Activated T-cell treated with anti-CD3 and anti-CD28 coated beads, Interleukin-2, amount 50 U/mL, for 1 hour (primary cell): Measurements from ENCODE around the gene TBK1.

ENCODE experiments used
- DNase-seq: peaks from one replicate; pipeline ENCODE4 v3.0.0-alpha.2; 2020

Gene TBK1

DNA sequence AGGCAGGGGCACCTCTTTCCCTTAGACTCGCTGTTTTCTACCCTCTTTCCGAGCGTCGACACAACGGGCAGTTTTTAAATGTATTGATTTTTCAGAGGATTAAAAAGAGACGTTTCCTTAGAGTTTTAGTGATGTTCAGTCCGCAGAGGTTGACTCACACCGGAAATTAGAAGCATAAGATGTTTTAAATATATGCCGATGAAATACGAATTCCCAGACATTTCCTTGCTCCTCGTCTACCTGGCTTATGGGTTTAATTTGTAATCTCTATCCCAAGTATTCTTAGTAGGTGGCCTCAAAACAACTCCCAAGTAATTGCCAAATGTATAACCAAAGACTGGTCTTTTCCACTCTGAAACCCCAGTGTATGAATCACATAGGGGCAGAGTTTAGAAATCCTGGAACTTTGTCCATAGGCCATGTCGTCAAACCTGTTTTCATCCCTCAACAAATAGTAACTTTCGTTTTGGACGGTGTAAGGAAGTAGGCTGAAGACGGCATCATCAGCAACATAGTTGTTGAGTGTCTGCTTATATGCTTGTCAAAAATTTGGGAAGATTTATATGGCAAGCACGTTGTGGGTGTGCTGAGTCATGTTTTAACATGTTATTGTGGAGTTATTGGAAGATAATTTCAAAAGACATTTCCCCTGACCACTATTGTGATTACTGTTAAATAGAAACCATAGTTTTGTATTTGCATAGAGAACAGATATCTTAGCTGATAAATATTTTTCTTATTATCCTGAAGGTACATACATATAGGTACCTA, 824 bp downstream of the TBK1 start:
- no peak for DNase-seq

DNA sequence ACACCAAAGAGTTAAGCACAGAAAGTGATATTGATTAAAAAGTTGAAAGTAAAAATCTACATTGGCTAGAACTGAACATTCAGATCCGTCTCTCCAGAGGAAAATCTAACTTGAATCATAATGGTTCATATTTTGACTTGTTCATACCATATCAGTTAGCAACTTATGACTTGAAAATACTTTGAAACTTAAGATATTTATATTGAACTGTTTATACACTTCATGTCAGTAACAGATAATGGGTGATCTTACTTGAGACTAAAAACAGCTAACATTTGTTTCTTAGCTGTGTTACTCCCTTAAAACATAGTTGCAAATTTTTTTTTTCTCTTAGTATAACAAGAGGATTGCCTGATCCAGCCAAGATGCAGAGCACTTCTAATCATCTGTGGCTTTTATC, 3.6 kb downstream of the TBK1 start:
- DNase-seq: no peak

DNA sequence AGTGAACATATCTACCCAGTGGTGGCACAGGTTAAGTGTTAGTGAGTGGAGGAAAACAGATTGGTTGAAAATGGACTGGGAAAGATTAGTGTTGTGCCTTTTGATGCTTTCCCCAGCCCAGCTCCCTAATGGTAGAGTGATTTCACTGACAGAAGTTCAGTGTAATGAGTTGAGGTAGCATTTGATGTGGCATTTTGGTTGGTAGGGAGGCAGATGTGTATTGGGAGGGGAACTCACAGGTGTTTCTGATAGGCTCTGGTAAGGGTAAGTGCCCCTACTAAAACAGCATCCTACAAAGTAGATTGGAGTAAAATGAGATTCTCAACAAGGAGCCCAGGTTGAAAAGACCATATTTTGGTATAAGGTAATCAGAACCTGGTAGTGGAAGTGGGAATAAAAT, 4.2 kb downstream of the TBK1 start:
- DNase-seq: no peak

DNA sequence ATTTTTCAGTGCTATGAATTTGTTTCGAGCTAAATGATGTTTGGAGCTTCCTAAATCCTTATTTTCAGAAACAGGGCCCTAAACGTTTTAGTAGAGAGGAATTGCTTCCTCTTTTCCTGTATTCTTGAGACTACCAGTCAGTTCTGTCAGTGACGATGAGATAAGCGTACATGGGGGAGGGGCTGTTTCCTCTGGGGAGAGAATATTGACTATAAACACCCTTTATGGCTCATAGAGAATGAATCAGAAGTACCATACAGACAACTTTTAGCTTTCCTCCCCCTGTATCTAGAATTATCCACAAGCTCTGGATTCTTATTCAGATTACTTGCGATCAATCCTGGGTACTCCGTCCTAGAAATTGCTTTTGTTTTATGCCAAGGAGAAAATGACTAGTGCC, 5.1 kb downstream of the TBK1 start:
- no peak for DNase-seq

DNA sequence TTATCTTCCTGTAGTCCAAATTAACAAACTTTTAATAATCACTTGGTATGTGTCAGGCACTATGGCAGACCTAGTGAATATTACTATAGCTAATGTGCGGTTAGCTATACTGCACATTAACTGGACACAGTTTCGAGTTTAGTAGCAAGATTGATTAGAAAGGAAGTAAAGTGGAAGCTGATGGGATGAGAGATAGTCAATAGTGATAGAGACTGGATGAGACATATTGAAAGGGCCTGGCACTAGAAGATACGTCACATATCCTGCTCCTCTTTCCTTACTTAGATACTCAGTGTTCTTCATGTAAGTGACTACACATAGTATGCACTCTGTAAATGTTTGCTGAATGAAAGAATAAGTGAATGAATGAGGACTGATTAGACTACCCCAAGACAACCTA, 5.5 kb downstream of the TBK1 start:
- DNase-seq: no peak

DNA sequence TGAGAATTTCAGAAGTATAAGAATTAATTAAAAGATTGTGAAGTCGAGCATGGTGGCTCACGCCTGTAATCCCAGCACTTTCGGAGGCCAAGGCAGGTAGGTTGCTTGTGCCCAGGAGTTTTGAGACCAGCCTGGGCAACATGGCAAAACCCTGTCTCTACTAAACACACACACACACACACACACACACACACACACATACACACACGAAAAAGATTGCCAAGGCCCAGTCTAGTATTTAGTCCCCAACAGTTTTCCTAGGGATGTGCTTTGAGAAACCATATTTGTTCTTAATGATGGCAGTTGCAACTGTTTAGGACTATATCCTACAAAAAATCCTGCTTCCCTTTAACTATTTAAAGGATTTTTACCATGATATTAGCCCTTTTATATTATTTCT, 6.0 kb downstream of the TBK1 start:
- DNase-seq: no peak

DNA sequence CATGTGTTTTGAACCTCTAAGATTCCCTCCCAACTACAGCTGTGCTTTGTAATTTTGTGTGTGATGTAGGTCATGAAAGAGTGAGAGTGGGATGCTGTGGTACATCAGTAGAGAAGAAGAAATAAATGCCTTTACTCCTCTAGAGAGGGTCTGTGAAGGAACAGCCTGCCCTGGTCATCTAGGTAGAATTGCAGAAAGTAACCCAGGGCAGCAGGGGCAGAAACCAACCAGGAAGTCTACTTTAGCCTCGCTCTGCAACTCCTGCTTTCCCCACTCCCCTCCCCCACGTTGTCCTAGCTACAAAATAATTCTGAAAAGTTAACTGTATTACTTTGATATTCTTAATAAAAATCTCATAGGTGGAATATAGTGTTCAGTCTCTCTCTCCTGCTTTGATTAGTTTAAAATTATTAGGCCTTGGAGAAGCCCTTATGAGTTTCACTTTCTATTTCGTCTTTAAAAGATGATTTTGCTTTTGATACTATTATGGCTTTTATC, 7.5 kb downstream of the TBK1 start:
- DNase-seq: no peak

DNA sequence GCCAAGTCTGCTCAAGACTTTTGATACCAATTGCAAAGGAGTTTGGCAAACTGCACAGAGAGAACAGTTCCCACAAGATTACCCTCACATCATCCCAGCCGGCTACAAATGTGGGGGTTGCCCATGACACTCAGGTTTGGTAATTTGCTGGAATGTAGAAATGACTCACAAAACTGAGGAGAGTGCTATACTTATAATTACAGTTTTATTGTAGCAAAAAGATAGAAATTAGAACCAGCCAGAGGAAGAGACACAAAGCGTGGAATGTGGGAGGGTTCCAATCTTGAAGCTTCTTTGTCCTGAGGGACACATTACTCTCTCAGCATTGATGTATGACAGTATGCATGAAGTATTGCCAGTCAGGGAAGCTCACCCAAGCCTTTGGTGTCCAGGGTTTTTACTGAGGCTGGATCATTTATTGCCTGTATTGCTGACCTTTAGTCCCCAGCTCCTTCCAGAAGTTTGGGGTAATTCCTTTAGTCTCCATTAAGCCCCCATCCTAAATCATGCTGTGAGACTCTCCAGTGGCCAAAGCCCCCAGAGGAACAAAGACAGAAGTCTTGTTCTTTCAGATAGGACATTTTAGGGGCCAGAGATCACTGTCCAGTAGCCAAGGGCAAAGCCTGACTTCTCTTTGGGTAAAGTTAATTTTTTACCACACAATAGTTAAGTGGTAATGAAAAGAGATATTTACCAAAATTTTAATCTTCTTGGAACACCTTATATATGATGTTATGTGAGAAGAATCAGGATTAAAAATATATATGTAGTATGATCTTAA, 9.9 kb downstream of the TBK1 start:
- no peak for DNase-seq

DNA sequence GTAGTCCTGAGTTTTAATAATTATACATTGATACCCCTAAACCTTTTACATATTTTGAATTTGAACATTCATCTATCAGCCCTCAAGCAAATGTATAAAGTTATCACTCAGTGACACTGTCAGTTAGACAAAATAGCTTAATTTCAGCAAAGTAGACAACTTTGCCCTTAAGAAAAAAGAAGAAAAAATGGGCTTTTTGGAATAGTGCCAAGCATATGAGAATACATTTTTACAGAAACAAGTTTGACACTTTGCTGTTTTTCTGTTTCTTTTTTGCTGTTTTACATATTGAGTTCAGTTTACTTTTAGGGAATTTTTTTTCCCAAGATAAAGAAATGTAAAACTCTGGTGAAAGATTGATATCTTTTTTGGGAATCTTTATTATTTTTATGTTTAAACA, 14.3 kb downstream of the TBK1 start:
- DNase-seq: no peak

DNA sequence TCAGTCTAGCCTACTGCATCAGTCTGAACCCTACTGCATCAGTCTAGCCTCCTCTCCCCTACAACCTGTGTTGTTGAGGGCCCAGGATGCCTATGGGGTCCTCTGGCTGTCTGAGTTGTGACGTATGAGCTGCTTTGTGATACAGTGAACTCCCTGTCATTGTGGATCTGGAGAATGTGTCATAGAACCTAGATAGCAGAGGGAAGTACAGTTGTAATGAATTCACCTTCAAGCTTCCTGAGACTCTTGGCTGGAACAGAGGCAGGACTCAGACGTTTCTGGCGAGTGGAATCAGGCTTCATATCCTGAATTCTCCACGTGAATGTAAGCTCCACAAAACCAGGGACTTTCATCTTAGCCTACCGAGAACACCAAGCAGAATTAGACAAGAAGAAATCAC, 17.0 kb downstream of the TBK1 start:
- no peak for DNase-seq

DNA sequence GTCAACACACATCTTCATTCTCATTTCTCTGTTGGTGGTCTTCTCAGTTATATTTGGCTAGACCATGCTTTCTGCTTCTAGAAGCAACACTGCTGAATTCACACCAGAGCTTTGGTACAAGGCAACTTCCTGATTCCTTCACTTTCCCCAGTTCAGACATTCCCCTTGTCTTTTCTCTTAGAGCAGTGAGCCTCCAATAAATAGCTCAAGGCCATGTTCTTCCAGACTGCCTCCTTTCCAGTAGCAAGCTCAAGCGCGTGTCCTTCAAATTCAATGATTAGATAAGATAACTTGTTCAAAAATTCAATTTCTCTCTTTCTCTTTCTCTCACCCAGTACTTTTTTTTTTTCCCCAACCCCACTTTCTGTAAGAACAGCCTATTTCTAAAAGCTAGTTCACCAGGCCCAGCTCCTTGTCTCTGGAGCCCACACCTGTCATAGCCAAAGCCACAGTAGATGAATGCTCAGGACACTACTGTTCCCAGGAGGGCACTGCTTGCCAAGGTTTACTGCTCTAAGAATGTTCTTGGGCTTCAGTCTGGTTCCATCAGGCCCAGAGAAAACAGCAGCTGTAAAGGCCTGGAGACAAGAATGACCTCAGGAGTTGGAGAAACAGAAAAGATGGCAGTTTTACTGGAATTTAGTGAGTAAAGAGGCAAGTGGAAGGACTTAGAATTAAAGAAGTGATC, 17.7 kb downstream of the TBK1 start:
- no peak for DNase-seq

DNA sequence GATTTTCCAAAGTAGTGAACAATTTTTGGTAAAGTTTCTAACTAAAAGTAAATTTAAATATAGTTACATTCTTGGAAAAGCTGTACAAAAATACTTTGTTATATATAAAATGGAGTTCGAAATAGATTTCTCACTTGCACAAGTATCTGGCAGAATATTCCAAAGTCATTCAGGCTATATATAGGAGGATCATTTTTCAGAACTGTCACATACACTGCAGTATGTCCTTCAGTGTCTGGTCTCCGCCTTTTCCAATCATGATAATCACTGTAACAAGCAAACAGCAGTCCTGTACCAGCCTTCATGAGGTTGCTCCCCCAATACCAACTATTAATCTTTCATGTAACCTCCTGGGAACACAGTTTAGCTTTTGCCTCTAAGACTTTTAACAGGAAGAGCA, 18.6 kb downstream of the TBK1 start:
- no peak for DNase-seq

DNA sequence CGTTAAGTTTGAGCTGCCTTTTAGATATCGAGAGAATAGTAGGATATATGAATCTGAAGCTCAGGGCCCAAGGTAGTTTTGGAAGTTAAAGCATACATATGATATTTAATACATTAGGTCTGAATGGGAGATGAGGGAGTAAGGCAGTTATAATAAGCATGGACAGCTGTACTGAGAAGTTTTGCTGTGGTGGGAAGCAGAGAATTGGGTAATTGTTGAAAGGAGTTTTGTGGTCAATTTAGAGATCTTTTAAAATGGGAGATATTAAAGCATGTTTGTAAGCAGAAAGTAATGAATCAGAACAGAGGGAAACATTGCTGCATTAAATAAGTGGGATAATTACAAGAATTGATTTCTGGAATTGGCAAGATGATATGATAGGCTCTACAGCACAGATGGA, 21.3 kb downstream of the TBK1 start:
- DNase-seq: no peak

DNA sequence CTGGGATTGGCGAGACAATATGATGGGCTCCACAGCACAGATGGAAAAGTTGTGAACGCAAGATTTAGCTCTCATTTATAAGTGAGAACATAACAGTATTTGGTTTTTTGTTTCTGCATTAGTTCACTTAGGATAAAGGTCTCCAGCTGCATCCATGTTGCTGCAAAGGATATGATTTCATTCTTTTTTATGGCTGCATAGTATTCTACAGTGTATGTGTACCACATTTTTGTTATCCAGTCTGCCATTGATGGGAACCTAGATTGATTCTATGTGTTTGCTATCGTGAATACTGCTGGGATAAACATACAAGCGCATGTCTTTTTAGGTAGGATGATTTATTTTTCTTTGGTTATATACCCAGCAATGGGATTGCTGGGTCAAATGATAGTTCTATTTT, 23.6 kb downstream of the TBK1 start:
- no peak for DNase-seq

DNA sequence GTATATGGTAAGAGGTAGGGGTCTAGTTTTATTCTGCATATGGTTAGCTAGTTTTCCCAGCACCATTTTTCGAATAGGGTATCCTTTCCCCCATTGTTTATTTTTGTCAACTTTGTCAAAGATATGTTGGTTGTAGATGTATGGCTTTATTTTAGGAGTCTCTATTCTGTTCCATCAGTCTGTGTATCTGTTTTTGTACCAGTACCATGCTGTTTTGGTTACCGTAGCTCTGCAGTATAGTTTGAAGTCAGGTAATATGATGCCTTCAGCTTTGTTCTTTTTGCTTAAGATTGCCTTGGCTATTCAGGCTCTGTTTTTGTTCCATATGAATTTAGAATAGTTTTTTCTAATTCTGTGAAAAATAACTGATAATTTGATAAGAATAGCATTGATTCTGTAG, 24.9 kb downstream of the TBK1 start:
- no peak for DNase-seq

DNA sequence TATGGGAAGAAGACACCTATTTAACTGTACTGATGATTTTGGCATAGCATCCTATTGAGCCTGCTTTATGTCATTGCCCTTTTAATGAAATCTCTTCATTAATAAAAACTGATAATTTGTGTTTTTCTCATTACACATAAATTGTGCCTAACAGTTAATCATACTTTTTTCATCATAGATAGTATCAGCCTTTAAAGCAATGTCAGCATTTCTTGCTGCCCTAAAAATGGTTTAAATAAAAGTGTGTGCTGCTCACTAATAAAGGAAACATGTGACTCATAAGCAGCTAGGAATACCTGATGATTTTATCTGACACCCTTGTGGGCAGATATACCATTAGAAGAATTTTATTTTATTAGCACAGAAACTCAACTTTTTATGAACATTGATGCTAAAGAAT, 26.7 kb downstream of the TBK1 start:
- no peak for DNase-seq

DNA sequence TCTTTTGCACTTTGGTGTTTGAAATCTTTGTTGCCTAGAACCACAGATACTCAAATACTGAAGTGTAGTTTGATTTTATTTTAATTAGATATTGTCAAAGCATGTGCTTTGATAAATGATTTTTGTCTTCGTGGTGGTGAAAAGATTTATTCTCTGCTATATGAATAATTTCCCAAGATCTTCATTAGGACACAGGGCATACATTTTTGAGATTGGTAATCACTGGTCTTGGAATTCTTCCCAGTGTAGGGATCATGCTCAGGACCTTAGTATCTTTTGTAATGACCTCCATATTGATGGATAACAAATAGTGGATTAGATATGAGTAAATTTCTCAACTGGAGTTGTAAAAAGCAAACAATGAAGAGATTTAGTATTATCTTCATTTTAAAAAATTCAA, 28.2 kb downstream of the TBK1 start:
- no peak for DNase-seq

DNA sequence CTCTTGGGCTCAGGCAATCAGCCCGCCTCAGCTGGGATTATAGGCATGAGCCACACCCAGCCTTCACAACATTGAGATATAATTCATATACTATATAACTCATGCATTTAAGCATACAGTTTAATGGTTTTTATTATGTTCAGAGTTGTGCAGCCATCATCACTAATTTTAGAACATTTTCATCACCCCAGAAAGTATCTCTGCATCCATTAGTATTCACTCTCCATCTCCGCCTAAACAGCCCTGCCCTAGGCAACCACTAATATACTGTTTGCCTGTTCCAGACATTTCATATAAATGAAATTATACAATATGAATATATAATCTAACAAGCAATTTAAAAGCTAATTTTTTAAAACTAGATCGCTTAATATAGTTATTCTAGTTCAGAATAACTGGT, 34.7 kb downstream of the TBK1 start:
- DNase-seq: no peak

DNA sequence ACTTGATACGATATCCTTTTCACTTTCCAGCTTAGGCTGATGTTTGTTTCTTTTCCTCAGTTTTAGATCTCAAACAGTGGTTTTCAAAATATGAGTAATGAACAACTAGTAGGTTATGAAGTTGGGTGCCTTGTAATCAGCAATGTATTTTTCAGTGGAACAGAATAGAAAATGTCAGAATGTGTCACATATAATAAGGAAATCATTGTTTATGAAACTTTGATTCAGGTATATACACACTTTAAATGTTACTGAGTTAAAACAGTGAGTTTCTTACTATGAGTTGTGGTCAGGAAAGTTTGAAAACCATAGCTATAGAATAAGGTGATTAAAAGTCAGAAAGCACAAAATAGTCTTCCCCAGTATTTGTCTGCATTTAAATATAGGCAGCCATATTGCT, 39.8 kb downstream of the TBK1 start:
- no peak for DNase-seq

DNA sequence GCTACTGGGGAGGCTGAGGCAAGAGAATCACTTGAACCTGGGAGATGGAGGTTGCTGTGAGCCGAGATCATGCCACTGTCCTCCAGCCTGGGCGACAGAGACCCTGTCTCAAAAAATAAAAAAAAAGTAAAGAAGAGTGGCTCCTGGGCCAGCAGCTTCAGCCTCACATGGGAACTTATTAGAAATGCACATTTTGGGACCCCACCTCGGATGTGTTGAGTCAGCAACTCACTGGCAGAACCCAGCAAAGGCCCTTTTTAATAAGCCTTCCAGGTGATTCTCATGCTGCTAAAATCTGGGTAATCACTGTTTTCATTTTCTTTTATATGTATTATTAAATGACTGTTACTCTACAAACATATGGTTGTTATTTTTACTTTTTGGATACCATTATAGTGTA, 41.6 kb downstream of the TBK1 start:
- DNase-seq: no peak

DNA sequence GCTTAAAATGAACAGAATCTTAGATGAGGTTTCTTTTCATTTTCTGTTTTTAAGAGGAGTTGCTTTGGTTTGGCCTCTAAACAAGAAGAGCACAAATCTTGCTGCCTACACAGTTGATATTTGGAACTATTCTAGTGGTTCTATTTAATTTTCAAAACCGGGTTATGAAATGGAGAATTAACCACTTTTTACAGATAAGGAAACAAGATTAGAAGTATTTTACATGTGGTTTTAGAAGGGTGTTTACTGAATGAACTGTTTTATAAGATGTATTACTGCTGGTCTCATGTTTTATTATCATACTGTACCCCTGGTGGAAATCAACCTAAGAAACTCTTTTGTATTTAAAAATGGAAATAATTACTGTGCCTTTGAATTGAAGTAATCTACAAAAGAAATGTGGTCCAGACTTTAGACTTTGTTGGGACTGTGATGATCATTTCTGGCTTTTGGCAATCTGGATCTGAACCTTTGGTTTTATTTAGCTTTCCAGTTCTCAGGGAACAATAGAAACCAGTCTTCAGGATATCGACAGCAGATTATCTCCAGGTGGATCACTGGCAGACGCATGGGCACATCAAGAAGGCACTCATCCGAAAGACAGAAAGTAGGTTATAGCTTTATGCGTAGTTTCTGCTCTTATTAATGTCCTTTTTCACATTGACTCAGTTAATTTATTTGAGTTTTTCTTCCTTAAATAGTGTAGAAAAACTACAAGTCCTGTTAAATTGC, 43.2 kb downstream of the TBK1 start:
- DNase-seq: no peak

DNA sequence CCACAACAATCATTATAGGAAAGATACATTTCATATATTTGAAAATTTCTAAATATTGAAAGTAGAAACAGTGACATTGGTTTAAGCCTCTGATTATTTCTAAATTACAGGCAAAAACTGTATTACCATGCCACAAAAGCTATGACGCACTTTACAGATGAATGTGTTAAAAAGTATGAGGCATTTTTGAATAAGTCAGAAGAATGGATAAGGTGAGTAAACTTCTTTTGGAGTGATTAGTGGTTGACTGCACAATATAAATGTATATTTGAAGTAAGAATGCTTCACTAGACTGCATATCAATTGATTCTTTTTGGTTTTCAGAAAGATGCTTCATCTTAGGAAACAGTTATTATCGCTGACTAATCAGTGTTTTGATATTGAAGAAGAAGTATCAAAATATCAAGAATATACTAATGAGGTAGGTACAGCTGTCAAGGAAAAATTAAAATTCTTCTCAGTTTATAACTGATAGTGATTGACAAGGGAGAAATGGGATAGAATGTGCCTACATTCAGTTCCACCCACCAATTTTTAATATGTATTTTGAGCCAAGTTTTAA, 45.0 kb downstream of the TBK1 start:
- no peak for DNase-seq

DNA sequence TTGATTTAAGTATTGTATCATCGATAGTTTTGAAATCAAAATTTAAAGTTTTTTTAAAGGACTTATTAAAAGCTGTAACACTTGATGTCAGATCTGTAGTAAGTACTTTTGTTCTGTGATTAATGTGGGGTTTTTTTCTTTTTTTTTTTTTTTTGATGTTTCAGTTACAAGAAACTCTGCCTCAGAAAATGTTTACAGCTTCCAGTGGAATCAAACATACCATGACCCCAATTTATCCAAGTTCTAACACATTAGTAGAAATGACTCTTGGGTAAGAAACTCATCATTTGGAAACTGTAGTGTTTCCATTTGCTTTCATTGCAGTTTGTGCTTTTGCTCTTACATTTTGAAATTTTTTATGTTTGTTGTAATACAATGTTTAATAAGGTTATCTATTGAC, 45.6 kb downstream of the TBK1 start:
- no peak for DNase-seq
